Fibroblast of villous mesenchyme (primary cell): Measurements from ENCODE around the gene MSH5. TPM values are rescaled to one million over a fixed set of nuclear protein-coding genes. Genes with fewer than 3 reads are reported as not detected.

Experiments used
- DNase-seq: peaks from one replicate; pipeline ENCODE4 v3.0.0-alpha.2; 2010; ENCODE audit warnings: low read depth
- H3K4me3 ChIP-seq: 2 replicates; pipeline ENCODE4 v1.5.1; 2011; ENCODE audit warnings: low read depth, mild to moderate bottlenecking, low read length
- total RNA-seq: library from RNA; depleted of rRNA; stranded (reverse); fragments of >200 nt; gene quantifications from 2 replicates; pipeline ENCODE4 v1.2.3, GENCODE V29; 2012
- TF ChIP-seq, protein P1 (sequence below): IDR thresholded peaks from 2 replicates; pipeline ENCODE4 v1.5.1; 2012; ENCODE audit warnings: low read depth, mild to moderate bottlenecking, low read length; ENCODE audit not compliant: insufficient read depth

The MSH5 gene
- total RNA-seq, 1 donor, result 9.5 TPM

DNA sequence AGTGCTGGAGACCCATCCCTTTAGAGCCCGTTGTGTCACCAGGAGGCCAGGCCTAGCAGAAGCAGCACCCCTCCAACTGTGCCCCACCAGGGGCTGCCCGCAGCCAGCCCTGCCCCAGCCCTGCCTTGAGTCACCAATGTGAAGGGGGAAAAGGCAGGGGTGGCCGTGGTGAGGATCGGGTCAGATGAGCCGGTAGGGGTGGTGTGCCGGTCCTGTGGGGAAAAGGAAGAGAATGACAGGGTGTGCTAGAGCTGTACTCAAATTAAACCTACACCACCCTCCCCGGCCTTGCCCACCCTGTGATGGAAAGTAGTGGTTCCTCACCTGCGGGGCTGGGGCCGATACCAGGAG lies 25.7 kb downstream of the MSH5 start:
- no peak overlapping the region for H3K4me3 ChIP-seq
- DNase-seq, result no peak
- TF ChIP-seq, protein P1, sequence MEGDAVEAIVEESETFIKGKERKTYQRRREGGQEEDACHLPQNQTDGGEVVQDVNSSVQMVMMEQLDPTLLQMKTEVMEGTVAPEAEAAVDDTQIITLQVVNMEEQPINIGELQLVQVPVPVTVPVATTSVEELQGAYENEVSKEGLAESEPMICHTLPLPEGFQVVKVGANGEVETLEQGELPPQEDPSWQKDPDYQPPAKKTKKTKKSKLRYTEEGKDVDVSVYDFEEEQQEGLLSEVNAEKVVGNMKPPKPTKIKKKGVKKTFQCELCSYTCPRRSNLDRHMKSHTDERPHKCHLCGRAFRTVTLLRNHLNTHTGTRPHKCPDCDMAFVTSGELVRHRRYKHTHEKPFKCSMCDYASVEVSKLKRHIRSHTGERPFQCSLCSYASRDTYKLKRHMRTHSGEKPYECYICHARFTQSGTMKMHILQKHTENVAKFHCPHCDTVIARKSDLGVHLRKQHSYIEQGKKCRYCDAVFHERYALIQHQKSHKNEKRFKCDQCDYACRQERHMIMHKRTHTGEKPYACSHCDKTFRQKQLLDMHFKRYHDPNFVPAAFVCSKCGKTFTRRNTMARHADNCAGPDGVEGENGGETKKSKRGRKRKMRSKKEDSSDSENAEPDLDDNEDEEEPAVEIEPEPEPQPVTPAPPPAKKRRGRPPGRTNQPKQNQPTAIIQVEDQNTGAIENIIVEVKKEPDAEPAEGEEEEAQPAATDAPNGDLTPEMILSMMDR, result no peak

DNA sequence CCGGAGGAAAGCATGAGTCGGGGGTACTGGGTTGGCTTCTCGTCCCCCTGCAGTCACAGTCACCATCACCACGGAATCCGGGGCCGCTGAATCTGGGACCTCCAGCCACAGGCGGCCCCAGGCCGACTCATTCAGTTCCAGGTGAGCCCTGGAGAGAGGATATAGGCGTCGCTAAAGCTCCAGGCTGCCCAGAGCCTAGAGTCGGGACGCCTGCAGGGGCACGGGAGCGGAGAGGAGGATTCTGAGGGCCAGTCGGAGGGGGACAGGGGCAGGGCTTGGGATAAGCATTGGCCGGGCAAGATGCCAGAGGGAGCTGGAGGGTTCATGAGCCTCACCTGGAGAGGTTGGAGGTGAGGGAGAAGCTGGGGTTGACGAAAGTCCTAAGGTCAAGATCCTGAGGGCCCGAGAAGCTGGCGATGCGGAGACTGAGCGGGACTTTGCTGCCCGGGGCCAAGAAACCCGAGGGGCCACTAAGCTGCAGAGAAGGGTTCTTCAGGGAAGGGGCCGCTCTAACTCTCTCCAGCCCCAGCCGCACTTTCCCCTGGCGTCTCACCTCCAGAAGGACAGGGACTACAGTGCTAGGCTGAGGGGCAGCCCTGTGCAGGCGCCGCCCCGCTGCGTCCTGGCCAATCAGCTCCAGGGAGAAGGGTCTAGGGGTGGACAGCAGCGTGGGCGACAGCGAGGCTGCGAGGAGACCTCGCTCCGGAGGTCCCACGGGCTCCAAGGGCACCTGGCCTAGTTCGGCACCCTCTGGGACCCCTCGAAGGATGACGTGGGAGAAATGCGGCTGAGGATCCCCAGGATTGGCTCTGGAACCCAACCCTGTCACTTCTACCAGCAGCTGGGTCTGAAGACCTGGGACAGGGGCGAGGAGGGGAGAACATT lies 26.3 kb downstream of the MSH5 start:
- peak; percentile 14 for DNase-seq
- H3K4me3 ChIP-seq, result peak overlapping the region; percentile 42

DNA sequence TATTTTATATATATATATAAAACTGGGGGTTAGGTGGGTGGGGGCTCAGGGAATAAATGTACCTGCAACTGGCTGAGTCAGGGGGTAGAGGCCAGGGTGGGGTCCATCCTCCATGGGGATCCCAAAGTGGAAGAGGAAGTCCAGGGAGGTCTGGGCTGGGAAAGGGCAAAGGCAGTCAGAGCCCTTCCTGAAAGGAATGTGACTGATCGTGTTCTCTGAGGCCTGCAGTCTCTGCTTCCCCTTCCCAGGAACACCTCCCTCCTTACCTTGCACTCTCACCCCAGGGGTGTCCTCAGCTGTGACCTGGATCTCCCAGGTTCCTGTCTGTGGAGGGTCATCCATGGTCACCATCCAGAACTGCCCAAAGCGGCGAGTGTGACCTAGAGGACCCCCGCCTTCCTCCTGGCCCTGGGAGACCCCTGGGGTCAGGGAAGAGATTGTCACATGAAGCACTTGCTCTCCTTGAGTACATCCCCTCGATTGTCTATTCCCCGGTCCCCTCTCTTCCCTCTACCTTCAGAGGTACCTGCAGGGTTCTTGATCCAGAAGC lies 27.4 kb downstream of the MSH5 start:
- no peak overlapping the region for H3K4me3 ChIP-seq
- TF ChIP-seq, protein P1, result no peak
- DNase-seq, result no peak

More for the DNA sequence above, 26.3 kb downstream of the MSH5 start:
- TF ChIP-seq, protein P1, result no peak

DNA sequence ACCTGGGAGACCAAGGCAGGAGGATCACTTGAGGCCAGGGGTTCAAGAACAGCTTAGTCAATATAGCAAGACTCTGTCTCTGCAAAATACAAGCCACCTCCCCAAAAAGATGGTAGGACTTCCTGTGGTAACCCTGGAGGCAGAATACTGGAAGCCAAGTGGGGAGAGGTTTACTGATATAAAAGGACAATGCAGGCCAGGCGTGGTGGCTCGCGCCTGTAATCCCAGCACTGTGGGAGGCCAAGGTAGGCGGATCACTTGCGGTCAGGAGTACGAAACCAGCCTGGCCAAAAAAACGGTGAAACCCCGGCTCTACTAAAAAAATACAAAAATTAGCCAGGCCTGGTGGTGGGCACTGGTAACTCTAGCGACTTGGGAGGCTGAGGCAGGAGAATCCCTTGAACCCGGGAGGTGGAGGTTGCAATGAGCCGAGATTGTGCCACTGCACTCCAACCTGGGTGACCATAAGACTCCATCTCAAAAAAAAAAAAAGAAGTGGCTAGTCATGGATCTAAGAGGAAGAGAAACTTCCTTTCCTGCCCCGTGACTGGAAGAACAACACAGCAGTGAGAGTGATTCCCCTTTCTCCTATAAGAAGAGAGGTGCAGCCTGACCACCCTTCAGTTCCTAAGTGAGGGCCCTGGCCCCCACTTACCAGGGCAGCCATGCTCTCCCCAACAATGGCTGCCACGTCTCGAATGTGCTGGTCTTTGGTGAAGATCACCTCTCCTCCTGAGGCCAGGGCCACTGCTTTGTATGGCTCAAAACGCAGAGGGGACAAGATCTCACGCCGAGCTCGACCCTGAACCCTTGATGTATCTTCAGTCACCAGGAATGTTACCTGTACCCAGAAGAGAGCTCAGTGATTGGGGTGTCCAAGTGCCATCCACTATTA lies 28.8 kb downstream of the MSH5 start:
- no peak for DNase-seq
- no peak overlapping the region for H3K4me3 ChIP-seq
- TF ChIP-seq, protein P1, result no peak

DNA sequence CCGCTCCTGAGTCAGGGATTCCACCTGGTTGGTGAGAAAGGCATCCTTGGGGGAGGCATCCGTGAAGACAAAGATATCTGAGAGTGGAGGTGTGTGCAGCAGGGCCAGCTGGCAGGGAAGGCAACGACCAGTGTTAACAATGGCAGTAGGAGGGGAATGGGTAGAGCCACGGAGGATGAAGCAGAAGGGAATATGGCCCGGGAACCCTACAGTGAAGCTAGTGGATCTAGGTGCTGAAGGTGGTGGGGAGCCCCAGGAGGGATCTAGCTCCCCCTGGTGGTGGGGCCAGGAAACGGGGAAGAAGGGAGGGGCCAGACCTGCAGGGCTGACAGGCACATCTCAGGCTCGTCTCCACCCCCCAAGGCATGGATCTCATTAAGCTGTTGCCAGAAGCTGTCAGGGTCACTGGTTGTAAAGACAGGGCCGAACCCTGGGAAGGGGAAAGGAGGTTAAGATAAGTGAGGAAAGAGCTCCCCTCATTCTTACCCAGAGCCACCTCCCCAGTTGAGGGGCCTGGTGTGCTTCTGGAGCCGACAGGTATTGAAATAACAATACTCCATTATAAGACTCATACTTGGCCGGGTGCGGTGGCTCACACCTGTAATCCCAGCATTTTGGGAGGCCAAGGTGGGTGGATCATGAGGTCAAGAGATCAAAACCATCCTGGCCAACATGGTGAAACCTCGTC lies 30.0 kb downstream of the MSH5 start:
- no peak overlapping the region for H3K4me3 ChIP-seq
- TF ChIP-seq, protein P1, result peak; percentile 77
- DNase-seq, result peak; percentile 64

DNA sequence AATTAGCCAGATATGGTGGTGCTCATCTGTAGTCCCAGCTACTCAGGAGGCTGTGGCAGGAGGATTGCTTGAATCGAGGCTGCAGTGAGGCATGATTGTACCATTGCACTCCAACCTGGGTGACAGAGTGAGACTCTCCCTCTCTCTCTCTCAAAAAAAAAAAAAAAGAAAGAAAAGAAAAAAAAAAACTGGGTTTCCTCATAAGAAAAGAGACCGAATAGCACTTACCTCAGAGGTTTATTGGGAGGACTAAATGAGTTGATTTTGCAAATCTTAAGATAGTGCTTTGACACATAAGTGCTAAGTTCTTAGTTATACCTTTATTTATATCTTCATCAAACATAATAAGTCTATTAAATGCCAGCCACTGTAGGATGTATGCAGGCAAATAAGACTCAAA lies 31.1 kb downstream of the MSH5 start:
- TF ChIP-seq, protein P1, result no peak
- DNase-seq, result no peak
- no peak overlapping the region for H3K4me3 ChIP-seq
